MM.1S (cell line): Measurements from ENCODE around the gene PEX19.

ENCODE experiments used
- DNase-seq: peaks from one replicate; pipeline ENCODE4 v3.0.0-alpha.2; 2015
- H2AFZ ChIP-seq: fragments of 300-600 bp; sonication (generic); 2 replicates; pipeline ENCODE4 v1.6.0; 2016; ENCODE audit warnings: antibody characterized with exemption, low read length
- H3F3A ChIP-seq: fragments of 300-600 bp; sonication (generic); 2 replicates; pipeline ENCODE4 v1.6.1; 2016; ENCODE audit warnings: mild to moderate bottlenecking, antibody characterized with exemption, low read length, moderate library complexity, mixed read lengths; ENCODE audit not compliant: insufficient read depth
- H3K27ac ChIP-seq: fragments of 300-600 bp; sonication (generic); 2 replicates; pipeline ENCODE4 v1.5.1; 2016; ENCODE audit warnings: mild to moderate bottlenecking, low read length
- H3K27me3 ChIP-seq: fragments of 300-600 bp; sonication (generic); replicated peaks from 2 replicates; pipeline ENCODE4 v1.6.0; 2016; ENCODE audit warnings: low read length; ENCODE audit not compliant: insufficient read depth
- H3K36me3 ChIP-seq: fragments of 300-600 bp; sonication (generic); replicated peaks from 2 replicates; pipeline ENCODE4 v1.6.1; 2016; ENCODE audit warnings: mild to moderate bottlenecking, low read length, mixed read lengths; ENCODE audit not compliant: insufficient read depth
- H3K4me1 ChIP-seq: fragments of 300-600 bp; sonication (generic); 2 replicates; pipeline ENCODE4 v1.6.1; 2016; ENCODE audit warnings: low read length, mixed read lengths
- H3K4me2 ChIP-seq: fragments of 300-600 bp; sonication (generic); 2 replicates; pipeline ENCODE4 v1.6.0; 2016; ENCODE audit warnings: low read depth, low read length
- H3K4me3 ChIP-seq: fragments of 300-600 bp; sonication (generic); 2 replicates; pipeline ENCODE4 v1.5.1; 2016; ENCODE audit warnings: low read length, mixed read lengths
- H3K79me2 ChIP-seq: fragments of 300-600 bp; sonication (generic); 2 replicates; pipeline ENCODE4 v1.6.1; 2016; ENCODE audit warnings: mixed run types, low read length, mixed read lengths
- H3K9ac ChIP-seq: fragments of 300-600 bp; sonication (generic); 2 replicates; pipeline ENCODE4 v1.6.1; 2016; ENCODE audit warnings: low read length, mixed read lengths
- H3K9me2 ChIP-seq: fragments of 300-600 bp; sonication (generic); replicated peaks from 2 replicates; pipeline ENCODE4 v1.6.1; 2016; ENCODE audit warnings: mild to moderate bottlenecking, low read length, mixed read lengths; ENCODE audit not compliant: insufficient read depth
- H3K9me3 ChIP-seq: fragments of 300-600 bp; sonication (generic); replicated peaks from 2 replicates; pipeline ENCODE4 v1.6.1; 2016; ENCODE audit warnings: mild to moderate bottlenecking, low read length, mixed read lengths; ENCODE audit not compliant: insufficient read depth
- H4K20me1 ChIP-seq: fragments of 300-600 bp; sonication (generic); 2 replicates; pipeline ENCODE4 v1.6.1; 2016; ENCODE audit warnings: mild to moderate bottlenecking, low read length, moderate library complexity, mixed read lengths; ENCODE audit not compliant: insufficient read depth
- EZH2 ChIP-seq: fragments of 300-600 bp; sonication (generic); optimal IDR thresholded peaks from 2 replicates; pipeline ENCODE3; 2017; ENCODE audit warnings: low read depth, mild to moderate bottlenecking, antibody characterized with exemption, low read length, mixed read lengths
- EZH2phosphoT487 ChIP-seq: fragments of 300-600 bp; sonication (generic); IDR thresholded peaks from 2 replicates; pipeline ENCODE4 v1.6.1; 2018; ENCODE audit warnings: antibody characterized with exemption, low read length
- TF ChIP-seq, protein P1 (sequence below): fragments of 300-600 bp; sonication (generic); IDR thresholded peaks from 2 replicates; pipeline ENCODE4 v1.5.1; 2016; ENCODE audit warnings: antibody characterized with exemption, low read length, mixed read lengths

Gene PEX19

DNA sequence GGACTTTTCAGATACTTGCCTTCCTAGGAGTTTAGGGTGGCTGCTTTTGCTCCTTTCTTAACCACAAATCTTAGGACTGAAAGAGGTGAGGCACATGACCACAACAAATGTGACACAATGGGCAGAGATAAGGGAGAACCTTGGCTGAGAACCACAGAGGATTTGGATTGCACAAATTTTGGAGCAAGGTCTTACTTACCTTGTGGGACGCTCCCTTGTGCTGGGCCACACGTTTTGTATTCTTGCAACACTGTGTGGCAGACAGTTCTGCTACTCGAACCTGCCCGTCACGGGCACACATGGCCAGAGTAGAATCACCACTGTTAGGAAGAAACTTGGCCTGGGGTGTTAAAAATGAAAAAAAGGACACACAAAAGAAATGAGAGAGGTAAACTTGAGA lies 46.5 kb downstream of the PEX19 start:
- Histone ChIP-seq H4K20me1 (no peaks in the 10 kb centered on the region), H3K27me3 (no peaks in the 10 kb centered on the region), H3K9me2 (no peaks in the 10 kb centered on the region), H3K79me2 (peaks cover 23% of the 10 kb centered on the region; the same call in 1 of the 2 replicates), H3F3A (no peaks in the 10 kb centered on the region), H3K36me3 (peaks cover 19% of the 10 kb centered on the region), H3K4me1 (peaks cover 12% of the 10 kb centered on the region), H3K4me3 (no peak overlapping the region), H2AFZ (no peak overlapping the region), H3K9ac (no peak overlapping the region), H3K4me2 (no peak overlapping the region), H3K9me3 (no peaks in the 10 kb centered on the region), H3K27ac (no peak overlapping the region; the same call in 1 of the 2 replicates)
- DNase-seq, result no peak
- TF ChIP-seq EZH2phosphoT487 (no peak), EZH2 (no peak)
- TF ChIP-seq, protein P1, sequence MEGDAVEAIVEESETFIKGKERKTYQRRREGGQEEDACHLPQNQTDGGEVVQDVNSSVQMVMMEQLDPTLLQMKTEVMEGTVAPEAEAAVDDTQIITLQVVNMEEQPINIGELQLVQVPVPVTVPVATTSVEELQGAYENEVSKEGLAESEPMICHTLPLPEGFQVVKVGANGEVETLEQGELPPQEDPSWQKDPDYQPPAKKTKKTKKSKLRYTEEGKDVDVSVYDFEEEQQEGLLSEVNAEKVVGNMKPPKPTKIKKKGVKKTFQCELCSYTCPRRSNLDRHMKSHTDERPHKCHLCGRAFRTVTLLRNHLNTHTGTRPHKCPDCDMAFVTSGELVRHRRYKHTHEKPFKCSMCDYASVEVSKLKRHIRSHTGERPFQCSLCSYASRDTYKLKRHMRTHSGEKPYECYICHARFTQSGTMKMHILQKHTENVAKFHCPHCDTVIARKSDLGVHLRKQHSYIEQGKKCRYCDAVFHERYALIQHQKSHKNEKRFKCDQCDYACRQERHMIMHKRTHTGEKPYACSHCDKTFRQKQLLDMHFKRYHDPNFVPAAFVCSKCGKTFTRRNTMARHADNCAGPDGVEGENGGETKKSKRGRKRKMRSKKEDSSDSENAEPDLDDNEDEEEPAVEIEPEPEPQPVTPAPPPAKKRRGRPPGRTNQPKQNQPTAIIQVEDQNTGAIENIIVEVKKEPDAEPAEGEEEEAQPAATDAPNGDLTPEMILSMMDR, result no peak

DNA sequence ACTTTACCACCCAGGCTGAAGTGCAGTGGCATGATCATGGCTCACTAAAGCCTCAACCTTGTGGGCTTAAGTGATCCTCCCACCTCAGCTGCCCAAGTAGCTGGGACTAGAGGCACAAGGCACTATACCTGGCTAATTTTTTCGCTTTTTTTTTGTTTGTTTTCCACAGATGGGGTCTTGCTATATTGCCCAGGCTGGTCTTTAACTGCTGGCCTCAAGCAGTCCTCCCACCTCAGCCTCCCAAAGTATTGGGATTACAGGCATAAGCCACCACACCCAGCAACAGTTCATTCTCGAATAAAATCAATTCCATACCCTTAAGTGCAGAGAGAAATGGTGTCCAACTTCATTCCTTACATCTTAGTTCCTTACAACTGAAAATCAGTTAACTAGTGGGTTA lies 47.4 kb downstream of the PEX19 start:
- H3K9me2 ChIP-seq, result no peaks in the 10 kb centered on the region
- no peaks in the 10 kb centered on the region for H3K9me3 ChIP-seq
- H3K4me3 ChIP-seq, result no peak overlapping the region
- peaks cover 12% of the 10 kb centered on the region for H3K4me1 ChIP-seq
- no peak overlapping the region for H2AFZ ChIP-seq
- no peaks in the 10 kb centered on the region for H4K20me1 ChIP-seq
- TF ChIP-seq EZH2phosphoT487 (no peak), EZH2 (no peak)
- TF ChIP-seq, protein P1, result no peak
- H3F3A ChIP-seq, result no peaks in the 10 kb centered on the region
- H3K27me3 ChIP-seq, result no peaks in the 10 kb centered on the region
- H3K27ac ChIP-seq, result no peak overlapping the region
- H3K4me2 ChIP-seq, result no peak overlapping the region
- H3K9ac ChIP-seq, result no peak overlapping the region
- peaks cover 18% of the 10 kb centered on the region for H3K36me3 ChIP-seq
- no peak for DNase-seq
- peaks cover 16% of the 10 kb centered on the region; the same call in 1 of the 2 replicates for H3K79me2 ChIP-seq

DNA sequence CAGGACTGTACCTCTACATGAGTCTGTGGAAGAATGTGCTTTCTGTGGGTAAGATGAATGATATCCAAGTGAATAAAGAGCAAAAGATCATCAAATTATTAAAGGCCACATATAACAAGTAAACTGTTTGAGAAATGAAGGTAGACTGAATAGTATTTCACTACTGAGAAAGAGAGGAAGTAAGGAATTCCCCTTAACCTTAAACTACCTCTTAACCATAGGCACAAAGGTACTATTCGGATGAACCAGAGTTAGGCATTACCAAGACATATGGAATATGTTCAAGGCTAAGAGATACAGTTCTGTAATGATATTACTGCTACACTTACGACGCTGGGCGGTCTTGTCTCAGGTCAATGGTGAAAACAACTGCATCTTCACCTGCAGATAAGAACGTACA lies 48.1 kb downstream of the PEX19 start:
- Histone ChIP-seq H3K4me2 (no peak overlapping the region), H3K9me2 (no peaks in the 10 kb centered on the region), H3K27ac (no peak overlapping the region), H3K9me3 (no peaks in the 10 kb centered on the region), H3K4me3 (no peak overlapping the region), H3K36me3 (peaks cover 18% of the 10 kb centered on the region), H3F3A (no peaks in the 10 kb centered on the region), H4K20me1 (no peaks in the 10 kb centered on the region), H3K79me2 (peaks cover 11% of the 10 kb centered on the region; the same call in 1 of the 2 replicates), H3K27me3 (no peaks in the 10 kb centered on the region), H3K4me1 (peaks cover 12% of the 10 kb centered on the region), H3K9ac (no peak overlapping the region), H2AFZ (no peak overlapping the region)
- no peak for DNase-seq
- TF ChIP-seq EZH2 (no peak), EZH2phosphoT487 (no peak)
- TF ChIP-seq, protein P1, result no peak
